GM19099 (cell line): ENCODE measurements around the gene SAMD13.

Source experiments
- POLR2A ChIP-seq: IDR thresholded peaks from 3 replicates; pipeline ENCODE4 v1.6.1; 2011; ENCODE audit warnings: low read depth; ENCODE audit not compliant: insufficient read length; ENCODE audit errors: extremely low read depth

SAMD13 gene

GRCh38 chr1:84277343-84278059, 24.0 kb upstream of the SAMD13 start:
- no peak for TF ChIP-seq POLR2A

- no peak for TF ChIP-seq POLR2A
Measured at GRCh38 chr1:84278905-84279304, 22.6 kb upstream of the SAMD13 start.

- no peak for TF ChIP-seq POLR2A
Measured at GRCh38 chr1:84280912-84281311, 20.6 kb upstream of the SAMD13 start.

- TF ChIP-seq POLR2A, result no peak
Measured at GRCh38 chr1:84282780-84283333, 18.7 kb upstream of the SAMD13 start.

GRCh38 chr1:84283381-84283780, 18.1 kb upstream of the SAMD13 start:
- TF ChIP-seq POLR2A, result no peak

- TF ChIP-seq POLR2A, result no peak
Measured at GRCh38 chr1:84286071-84286470, 15.4 kb upstream of the SAMD13 start.

- TF ChIP-seq POLR2A, result no peak
Measured at GRCh38 chr1:84289169-84289785, 12.2 kb upstream of the SAMD13 start.

- no peak for TF ChIP-seq POLR2A
Measured at GRCh38 chr1:84291882-84292655, 9.4 kb upstream of the SAMD13 start.

- no peak for TF ChIP-seq POLR2A
Measured at GRCh38 chr1:84293766-84294165, 7.7 kb upstream of the SAMD13 start.

- no peak for TF ChIP-seq POLR2A
Measured at GRCh38 chr1:84294751-84295150, 6.8 kb upstream of the SAMD13 start.

GRCh38 chr1:84297546-84298244, 3.8 kb upstream of the SAMD13 start:
- TF ChIP-seq POLR2A, result no peak

GRCh38 chr1:84298328-84298683, 3.2 kb upstream of the SAMD13 start:
- TF ChIP-seq POLR2A, result peak; percentile 62

GRCh38 chr1:84298684-84299535, 2.6 kb upstream of the SAMD13 start:
- no peak for TF ChIP-seq POLR2A

GRCh38 chr1:84299536-84300170, 1.9 kb upstream of the SAMD13 start:
- TF ChIP-seq POLR2A, result no peak

GRCh38 chr1:84300501-84300900, 1.0 kb upstream of the SAMD13 start:
- no peak for TF ChIP-seq POLR2A
